GM21515 (cell line): ENCODE results near the gene RNF224.

Source experiments
- ATAC-seq: cut with Tn5 transposase; IDR thresholded peaks from one replicate; pipeline ENCODE4 v1.9.1; 2021; ENCODE audit not compliant: unreplicated experiment

The RNF224 gene

GRCh38 chr9:137227054-137227852, at the start of gene RNF224:
RNF224 (plus strand) TSS chr9:137227502; CDS start chr9:137228336, 834 bp downstream.
- no peak for ATAC-seq

- ATAC-seq = no peak
Measured at GRCh38 chr9:137178201-137178938, 48.9 kb upstream of the RNF224 start.

- ATAC-seq = no peak
Measured at GRCh38 chr9:137178939-137179630, 48.2 kb upstream of the RNF224 start.

- no peak for ATAC-seq
Measured at GRCh38 chr9:137179761-137180160, 47.5 kb upstream of the RNF224 start.

GRCh38 chr9:137180491-137180890, 46.8 kb upstream of the RNF224 start:
- no peak for ATAC-seq

- ATAC-seq = no peak
Measured at GRCh38 chr9:137181680-137182079, 45.6 kb upstream of the RNF224 start.

GRCh38 chr9:137182836-137183235, 44.5 kb upstream of the RNF224 start:
- ATAC-seq = no peak

GRCh38 chr9:137183980-137184595, 43.2 kb upstream of the RNF224 start:
- no peak for ATAC-seq

GRCh38 chr9:137184881-137185660, 42.2 kb upstream of the RNF224 start:
- no peak for ATAC-seq

- ATAC-seq = no peak
Measured at GRCh38 chr9:137185921-137186320, 41.4 kb upstream of the RNF224 start.

GRCh38 chr9:137186385-137186784, 40.9 kb upstream of the RNF224 start:
- ATAC-seq = no peak

- no peak for ATAC-seq
Measured at GRCh38 chr9:137187386-137187785, 39.9 kb upstream of the RNF224 start.

GRCh38 chr9:137188086-137188489, 39.2 kb upstream of the RNF224 start:
- ATAC-seq = peak; percentile 2

- ATAC-seq = peak; percentile 68
Measured at GRCh38 chr9:137188490-137189296, 38.6 kb upstream of the RNF224 start, which contains the start of the genes ANAPC2 and SSNA1. ANAPC2 (minus strand) TSS chr9:137188560; CDS start chr9:137188532, 28 bp downstream. SSNA1 (plus strand) TSS chr9:137188676; CDS start chr9:137188727, 51 bp downstream.

- no peak for ATAC-seq
Measured at GRCh38 chr9:137189297-137190295, 37.7 kb upstream of the RNF224 start.

- no peak for ATAC-seq
Measured at GRCh38 chr9:137190315-137190856, 36.9 kb upstream of the RNF224 start.

GRCh38 chr9:137191245-137191644, 36.1 kb upstream of the RNF224 start:
- no peak for ATAC-seq
